CD4-positive, alpha-beta T cell treated with Interferon gamma for 1 hour (primary cell): ENCODE results near the gene LITAFD.
A peak's percentile ranks its signal among the peaks of the same experiment; 100 is the strongest.
"Not testable (repeated sequence)": the region's sequence is repeated elsewhere in the genome, so short reads cannot be mapped to it uniquely, and the experiment has no call there.

Source experiments
- DNase-seq: peaks from one replicate; pipeline ENCODE4 v3.0.0-alpha.2; 2020

LITAFD gene

DNA sequence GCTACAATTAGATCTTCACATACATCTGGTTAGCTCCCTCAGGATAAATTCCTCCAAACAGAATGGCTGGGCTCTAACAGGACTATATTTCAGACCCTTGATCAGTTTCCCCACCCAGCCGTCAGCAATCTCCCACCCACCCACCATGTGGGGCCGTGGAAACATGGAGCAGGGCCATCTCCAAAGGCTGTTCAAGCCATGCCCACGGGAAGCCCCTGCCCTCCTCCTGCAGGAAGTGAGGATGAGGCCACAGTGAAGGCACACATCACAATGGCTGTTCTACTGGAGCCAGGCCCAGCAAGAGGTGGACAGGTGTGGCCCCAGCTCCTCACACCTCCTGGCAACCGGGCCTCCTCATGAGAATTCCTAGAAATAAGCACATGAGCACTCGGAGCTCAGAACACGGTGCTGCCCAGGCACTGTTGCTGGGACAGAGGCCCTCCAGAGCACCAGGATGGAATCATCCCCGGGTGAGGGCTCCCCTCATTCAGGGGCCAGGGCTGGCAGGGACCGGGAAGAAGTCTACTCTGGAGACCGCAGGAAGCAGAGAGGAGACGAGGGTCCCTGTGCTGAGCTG lies at the start of gene LITAFD:
Gene LITAFD, plus strand, starts transcription at position 311 of the 577 bp plus-strand sequence. CDS start 2,005 bp downstream, outside the sequence.
- DNase-seq: no peak

GRCh38 chr16:8832717-8833105 lies 49.4 kb upstream of the LITAFD start:
- peak; percentile 23 for DNase-seq

GRCh38 chr16:8836797-8837196 lies 45.4 kb upstream of the LITAFD start:
- DNase-seq: not testable (repeated sequence)

DNA sequence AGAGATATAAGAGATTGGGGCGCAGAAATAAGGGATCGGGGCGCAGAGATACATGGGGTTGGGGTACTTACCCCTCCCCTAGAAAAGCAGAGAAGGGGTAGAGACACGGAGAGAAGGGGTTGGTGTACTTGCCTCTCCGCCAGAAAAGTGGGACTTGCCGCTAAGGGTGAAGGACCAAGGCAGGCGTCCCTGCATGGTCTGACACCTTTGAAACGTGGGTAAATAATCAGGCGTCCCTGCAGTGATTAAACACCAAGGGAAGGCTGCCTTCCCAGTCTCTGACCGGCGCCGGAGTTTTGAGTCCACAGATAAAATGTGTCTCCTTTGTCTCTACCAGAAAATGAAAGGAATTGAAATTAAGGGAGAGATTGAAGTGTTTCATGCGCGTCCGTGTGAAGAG lies 44.6 kb upstream of the LITAFD start:
- DNase-seq: not testable (repeated sequence)

- DNase-seq: not testable (repeated sequence)
Measured at GRCh38 chr16:8842016-8842415, 40.1 kb upstream of the LITAFD start.

GRCh38 chr16:8843296-8843695 lies 38.9 kb upstream of the LITAFD start:
- DNase-seq: not testable (repeated sequence)

DNA sequence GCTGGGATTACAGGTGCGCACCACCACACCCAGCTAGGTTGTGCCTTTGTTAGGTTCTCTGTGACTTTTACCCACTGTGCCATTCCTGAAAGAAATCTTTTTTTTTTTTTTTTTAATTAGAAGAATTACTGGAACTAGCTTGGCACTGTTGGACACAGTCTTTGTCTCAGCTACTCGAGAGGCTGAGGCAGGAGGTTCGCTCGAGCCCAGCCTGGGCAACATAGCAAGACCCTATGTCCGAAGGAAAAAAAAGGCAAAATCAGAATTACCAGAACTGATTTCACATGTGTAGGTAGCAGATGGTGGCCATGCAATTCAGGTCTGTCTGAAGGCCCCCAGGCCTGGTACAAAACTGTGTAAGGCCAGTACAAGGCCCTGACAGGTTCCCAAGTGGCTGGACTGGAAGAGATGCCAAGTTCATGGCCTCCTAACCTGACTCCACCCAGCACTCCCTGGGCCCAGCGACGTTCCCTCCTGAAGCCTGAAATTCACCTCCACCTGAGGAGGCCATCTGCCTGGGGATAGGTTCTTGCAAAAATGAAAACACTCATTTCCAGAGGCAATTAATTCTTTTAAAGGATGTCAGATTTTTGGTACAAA lies 36.4 kb upstream of the LITAFD start:
- DNase-seq: no peak

- no peak for DNase-seq
Measured at GRCh38 chr16:8846401-8846932, 35.7 kb upstream of the LITAFD start.

- DNase-seq: no peak
Measured at GRCh38 chr16:8847145-8847544, 35.0 kb upstream of the LITAFD start.

GRCh38 chr16:8847623-8848022 lies 34.5 kb upstream of the LITAFD start:
- DNase-seq: no peak

DNA sequence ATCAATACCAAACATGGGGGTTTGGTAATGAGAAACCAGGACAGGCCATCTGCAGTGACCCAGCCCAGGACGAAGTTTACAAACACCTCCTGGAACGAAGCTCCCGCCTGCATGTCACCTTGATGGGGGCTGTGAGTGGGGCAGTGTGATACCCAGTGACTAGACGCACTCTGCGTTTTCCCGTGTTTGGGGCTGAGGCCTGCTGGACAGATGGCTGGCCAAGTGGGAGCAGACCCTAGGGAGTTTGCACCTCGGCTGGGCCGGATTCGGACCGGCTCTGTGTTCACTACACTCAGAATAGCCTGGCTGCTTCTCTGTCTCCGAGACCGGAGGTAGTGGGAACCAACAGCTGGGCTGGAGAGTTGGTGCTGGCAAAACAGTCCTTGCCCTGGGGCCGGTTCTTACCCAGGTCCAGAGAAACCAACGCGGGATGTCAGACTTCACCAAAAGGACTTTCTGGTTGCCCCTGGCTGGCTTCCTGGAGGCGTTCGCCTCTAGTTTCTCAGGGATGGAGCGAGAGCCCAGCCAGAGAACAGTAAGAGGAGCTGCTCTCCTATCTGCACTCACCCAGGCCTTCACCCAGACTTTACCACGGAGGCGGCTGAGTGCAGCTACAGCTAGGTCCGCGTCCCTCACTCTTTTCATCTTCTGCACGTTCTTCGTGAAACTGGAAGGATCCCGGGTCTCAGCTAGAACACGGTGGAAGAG lies 33.8 kb upstream of the LITAFD start:
- no peak for DNase-seq

GRCh38 chr16:8848939-8849391 lies 33.2 kb upstream of the LITAFD start:
- DNase-seq: no peak

- no peak for DNase-seq
Measured at GRCh38 chr16:8849411-8850011, 32.6 kb upstream of the LITAFD start.

GRCh38 chr16:8850279-8850885 lies 31.8 kb upstream of the LITAFD start:
- peak; percentile 33 for DNase-seq

- DNase-seq: no peak
Measured at GRCh38 chr16:8851761-8852403, 30.3 kb upstream of the LITAFD start.

GRCh38 chr16:8852534-8852933 lies 29.6 kb upstream of the LITAFD start:
- no peak for DNase-seq

GRCh38 chr16:8853150-8853549 lies 29.0 kb upstream of the LITAFD start:
- DNase-seq: no peak

DNA sequence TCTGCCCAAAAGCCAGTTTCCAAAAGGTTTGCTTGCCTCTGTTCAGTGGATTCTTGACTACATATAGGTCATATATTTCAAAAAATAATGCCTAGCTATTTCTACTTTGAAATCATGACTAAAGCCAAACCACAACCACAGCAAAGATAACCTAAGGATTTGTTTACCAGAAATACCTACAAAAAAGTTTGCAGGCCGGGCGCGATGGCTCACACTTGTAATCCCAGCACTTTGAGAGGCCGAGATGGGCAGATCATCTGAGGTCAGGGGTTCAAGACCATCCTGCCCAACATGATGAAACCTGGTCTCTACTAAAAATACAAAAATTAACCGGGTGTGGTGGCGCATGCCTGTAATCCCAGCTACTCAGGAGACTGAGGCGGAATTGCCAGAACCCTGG lies 28.5 kb upstream of the LITAFD start:
- no peak for DNase-seq

GRCh38 chr16:8854298-8854948 lies 27.7 kb upstream of the LITAFD start:
- DNase-seq: no peak

DNA sequence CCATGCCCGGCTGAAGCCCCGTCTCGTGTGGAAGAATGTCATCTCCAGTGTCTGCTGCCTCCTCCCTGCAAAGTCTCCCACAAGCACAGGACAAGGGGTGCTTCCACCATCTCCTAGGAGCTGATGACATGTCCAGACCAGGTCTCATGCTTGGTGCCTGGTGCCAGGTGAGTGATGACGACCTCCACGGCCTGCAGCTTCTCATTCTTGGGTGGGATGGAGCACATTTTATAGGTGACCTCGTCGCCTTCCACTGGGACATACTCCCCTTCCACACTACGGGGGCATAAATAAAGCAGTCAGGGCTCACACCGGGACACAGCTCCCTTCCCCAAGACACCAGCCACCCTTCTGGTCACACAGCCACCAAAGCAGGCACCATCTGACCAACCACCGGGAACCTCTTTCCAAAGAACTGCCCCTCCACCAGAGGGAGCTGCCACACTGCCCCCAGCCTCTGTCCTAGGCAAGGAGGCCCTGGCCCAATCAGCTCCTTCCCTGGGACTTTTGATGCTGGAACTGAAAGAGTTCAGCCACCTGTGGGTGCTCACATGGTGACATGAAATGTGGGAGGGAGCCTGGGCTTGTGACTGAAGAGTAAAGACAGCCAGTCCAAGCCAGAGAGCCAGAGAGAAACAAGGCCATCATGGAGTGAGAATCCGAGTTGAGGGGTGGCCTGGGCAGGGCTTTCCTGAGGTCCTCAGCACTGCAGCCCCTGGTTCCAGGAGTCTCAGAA lies 26.9 kb upstream of the LITAFD start:
- no peak for DNase-seq

DNA sequence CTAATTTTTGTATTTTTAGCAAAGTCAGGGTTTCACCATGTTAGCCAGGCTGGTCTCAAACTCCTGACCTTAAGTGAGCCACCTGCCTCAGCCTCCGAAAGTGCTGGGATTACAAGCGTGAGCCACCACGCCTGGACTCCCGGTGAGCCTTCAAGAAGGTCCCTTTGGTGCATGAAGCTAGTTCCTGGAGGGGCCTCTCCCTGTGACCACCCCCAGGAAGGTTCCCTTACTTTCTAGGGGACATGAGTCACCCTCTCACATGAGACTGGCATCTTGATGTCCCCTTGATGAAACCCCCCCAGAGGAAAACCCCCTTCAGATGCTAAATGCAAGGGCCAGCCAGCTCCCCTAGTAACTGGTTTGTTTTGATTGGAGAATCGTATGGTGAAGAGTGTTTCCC lies 26.2 kb upstream of the LITAFD start:
- DNase-seq: no peak
